CD14-positive monocyte (primary cell): ENCODE results near the gene ZSWIM5. TPM values are rescaled to one million over a fixed set of nuclear protein-coding genes. Genes with fewer than 3 reads are reported as not detected.

Experiments used
- DNase-seq, 3 donors: peaks; one replicate each; pipeline ENCODE4 v3.0.0-alpha.2; 2011 to 2022
- H2AFZ ChIP-seq: 2 replicates; pipeline ENCODE4 v1.6.0; 2012; ENCODE audit warnings: mild to moderate bottlenecking, low read depth, low read length, inconsistent platforms; ENCODE audit not compliant: insufficient read depth, poor library complexity, severe bottlenecking
- H3K27ac ChIP-seq, 2 donors: 1 replicate in 1 of 2; 2 replicates in 1 of 2; pipeline ENCODE4 v1.5.1; 2012 to 2013; ENCODE audit warnings: low read length in 2 of 2, control low read depth in 1 of 2, inconsistent platforms in 1 of 2, low read depth in 1 of 2, mild to moderate bottlenecking in 1 of 2
- H3K27me3 ChIP-seq, 2 donors: one replicate each; pipeline versions ENCODE4 v1.6.0 to v1.6.1; 2011 to 2013; ENCODE audit warnings: low read length in 2 of 2; ENCODE audit not compliant: control insufficient read depth in 2 of 2, insufficient read depth in 2 of 2
- H3K36me3 ChIP-seq, 2 donors: replicated peaks in 1 of 2; 1 replicate in 1 of 2; 2 replicates in 1 of 2; pipeline versions ENCODE4 v1.5.1 to v1.6.1; 2012 to 2013; ENCODE audit warnings: low read length in 2 of 2, control low read depth in 1 of 2, inconsistent platforms in 1 of 2, mild to moderate bottlenecking in 1 of 2; ENCODE audit not compliant: insufficient read depth in 2 of 2, control insufficient read depth in 1 of 2
- H3K4me1 ChIP-seq, 2 donors: 1 replicate in 1 of 2; 2 replicates in 1 of 2; pipeline versions ENCODE4 v1.5.1 to v1.6.1; 2012 to 2013; ENCODE audit warnings: low read length in 2 of 2, control low read depth in 1 of 2, inconsistent platforms in 1 of 2, mild to moderate bottlenecking in 1 of 2, moderate library complexity in 1 of 2; ENCODE audit not compliant: insufficient read depth in 2 of 2, control insufficient read depth in 1 of 2
- H3K4me2 ChIP-seq: replicated peaks from 2 replicates; pipeline ENCODE3; 2012; ENCODE audit warnings: low read length, moderate library complexity, mild to moderate bottlenecking; ENCODE audit not compliant: poor library complexity, severe bottlenecking; ENCODE audit errors: extremely low read depth
- H3K4me3 ChIP-seq, 3 experiments: fragments of 200-600 bp in 1 of 3; sonication (generic) in 1 of 3; replicated peaks in 1 of 3; 1 replicate in 2 of 3; 2 replicates in 1 of 3; pipeline ENCODE4 v1.5.1; 2011 to 2013; ENCODE audit warnings: low read length in 3 of 3, mild to moderate bottlenecking in 3 of 3, control low read depth in 2 of 3, low read depth in 2 of 3, inconsistent platforms in 1 of 3, moderate library complexity in 1 of 3
- H3K79me2 ChIP-seq: 2 replicates; pipeline ENCODE4 v1.6.0; 2012; ENCODE audit warnings: mild to moderate bottlenecking, control low read depth, inconsistent platforms, low read length, moderate library complexity; ENCODE audit not compliant: insufficient read depth
- H3K9ac ChIP-seq: 2 replicates; pipeline ENCODE4 v1.6.0; 2017; ENCODE audit warnings: low read length, mild to moderate bottlenecking; ENCODE audit not compliant: insufficient read depth, poor library complexity, severe bottlenecking
- H3K9me3 ChIP-seq, 2 donors: replicated peaks in 1 of 2; 1 replicate in 1 of 2; 2 replicates in 1 of 2; pipeline versions ENCODE4 v1.5.1 to v1.6.1; 2012 to 2013; ENCODE audit warnings: low read length in 2 of 2, control low read depth in 1 of 2; ENCODE audit not compliant: control insufficient read depth in 1 of 2, insufficient read depth in 1 of 2
- H4K20me1 ChIP-seq: 2 replicates; pipeline ENCODE4 v1.6.0; 2012; ENCODE audit warnings: mild to moderate bottlenecking, low read length, control low read depth, moderate library complexity; ENCODE audit not compliant: insufficient read depth
- H3K27ac Mint-ChIP-seq, 7 donors: one replicate each; pipeline ENCODE4 v1.8.0; 2020; ENCODE audit warnings: mild to moderate bottlenecking in 7 of 7, mixed read lengths in 7 of 7, moderate library complexity in 6 of 7, inconsistent platforms in 2 of 7
- H3K27me3 Mint-ChIP-seq, 3 donors: one replicate each; pipeline ENCODE4 v1.8.0; 2021 to 2022; ENCODE audit warnings: low read depth in 3 of 3, mild to moderate bottlenecking in 3 of 3, mixed read lengths in 3 of 3, moderate library complexity in 3 of 3, inconsistent platforms in 1 of 3
- H3K36me3 Mint-ChIP-seq, 2 donors: one replicate each; pipeline ENCODE4 v1.8.0; 2020; ENCODE audit warnings: mixed read lengths in 2 of 2, inconsistent platforms in 1 of 2, mild to moderate bottlenecking in 1 of 2
- H3K4me1 Mint-ChIP-seq: one replicate; pipeline ENCODE4 v1.8.0; 2020; ENCODE audit warnings: mild to moderate bottlenecking, mixed read lengths
- H3K4me3 Mint-ChIP-seq, 2 donors: one replicate each; pipeline ENCODE4 v1.8.0; 2020; ENCODE audit warnings: mild to moderate bottlenecking in 2 of 2, mixed read lengths in 2 of 2, moderate library complexity in 1 of 2
- H3K9me3 Mint-ChIP-seq, 7 donors: one replicate each; pipeline ENCODE4 v1.8.0; 2020 to 2022; ENCODE audit warnings: mixed read lengths in 7 of 7, mild to moderate bottlenecking in 6 of 7, moderate library complexity in 6 of 7, inconsistent platforms in 2 of 7
- CTCF ChIP-seq: fragments of 200-600 bp; IDR thresholded peaks from one replicate; pipeline ENCODE4 v1.8.0; 2022; ENCODE audit warnings: antibody characterized with exemption, mild to moderate bottlenecking
- WGBS: methylation state at CpG from one replicate; pipeline ENCODE4 v1.1.5; 2013; ENCODE audit warnings: missing lambda C conversion rate; ENCODE audit not compliant: insufficient coverage; 5-methylcytosine and 5-hydroxymethylcytosine counted together
- intact Hi-C, 2 donors: fragments of 100-400 bp; cut with micrococcal nuclease; formaldehyde crosslinking; loops; one replicate each; pipeline versions ENCODE4 v1.15.0 to v1.15.1; 2023
- polyA plus RNA-seq, 3 donors: library from polyadenylated mRNA; depleted of rRNA in 1 of 3; unstranded in 2 of 3; stranded (reverse) in 1 of 3; fragments of 300-500 nt in 2 of 3; fragments of >200 nt in 1 of 3; fragmentation: Illumina TruSeq in 2 of 3; gene quantifications; 1 replicate in 2 of 3; 2 replicates in 1 of 3; pipeline ENCODE4 v1.2.3, GENCODE V29; 2012 to 2021

Gene ZSWIM5
- polyA plus RNA-seq, 3 donors: not detected

GRCh38 chr1:45155423-45155822 is 51.0 kb downstream of the ZSWIM5 start:
- H3K36me3 Mint-ChIP-seq: no peaks in the 10 kb centered on the region
- no peak overlapping the region for H3K27ac Mint-ChIP-seq
- H3K79me2 ChIP-seq: no peaks in the 10 kb centered on the region
- peaks cover 2% of the 10 kb centered on the region in 3 donors for H3K27me3 Mint-ChIP-seq
- peaks cover 0 to 5% (median 0%) of the 10 kb centered on the region in 7 donors for H3K9me3 Mint-ChIP-seq
- 96% methylated on average over 4 of the region's 7 CpGs for WGBS
- H3K4me1 Mint-ChIP-seq: peaks cover 5% of the 10 kb centered on the region
- H3K27me3 ChIP-seq: no peaks in the 10 kb centered on the region
- no peak for TF ChIP-seq CTCF
- no peak overlapping the region for H2AFZ ChIP-seq
- no peaks in the 10 kb centered on the region for H3K4me1 ChIP-seq
- no peak for DNase-seq
- intact Hi-C loops: no loop called here
- H3K36me3 ChIP-seq: no peaks in the 10 kb centered on the region
- no peak overlapping the region for H3K4me2 ChIP-seq
- H3K4me3 Mint-ChIP-seq: no peak overlapping the region
- H3K9me3 ChIP-seq: no peaks in the 10 kb centered on the region
- no peak overlapping the region for H3K9ac ChIP-seq
- H3K4me3 ChIP-seq: no peak overlapping the region
- H4K20me1 ChIP-seq: no peaks in the 10 kb centered on the region
- no peak overlapping the region for H3K27ac ChIP-seq

GRCh38 chr1:45152126-45152525 is 54.3 kb downstream of the ZSWIM5 start:
- peaks cover 0 to 1% (median 0%) of the 10 kb centered on the region in 3 donors for H3K27me3 Mint-ChIP-seq
- no peak overlapping the region for H3K4me3 Mint-ChIP-seq
- H3K9me3 ChIP-seq: no peaks in the 10 kb centered on the region
- intact Hi-C loops: no loop called here
- no peak for DNase-seq
- peaks cover 0 to 5% (median 0%) of the 10 kb centered on the region in 7 donors for H3K9me3 Mint-ChIP-seq
- no peak overlapping the region for H3K27ac Mint-ChIP-seq
- no peaks in the 10 kb centered on the region for H3K36me3 Mint-ChIP-seq
- no peaks in the 10 kb centered on the region for H4K20me1 ChIP-seq
- peaks cover 5% of the 10 kb centered on the region for H3K4me1 Mint-ChIP-seq
- H3K4me1 ChIP-seq: no peaks in the 10 kb centered on the region
- no peak overlapping the region for H2AFZ ChIP-seq
- no peak overlapping the region for H3K4me3 ChIP-seq
- TF ChIP-seq CTCF: no peak
- H3K27ac ChIP-seq: no peak overlapping the region
- H3K36me3 ChIP-seq: no peaks in the 10 kb centered on the region
- H3K4me2 ChIP-seq: no peak overlapping the region
- H3K9ac ChIP-seq: no peak overlapping the region
- WGBS: 19% methylated on average over 2 of the region's 3 CpGs
- H3K27me3 ChIP-seq: no peaks in the 10 kb centered on the region
- H3K79me2 ChIP-seq: no peaks in the 10 kb centered on the region
